H1 (cell line): ENCODE data around the gene ZRANB1. TPM values are rescaled to one million over a fixed set of nuclear protein-coding genes. Genes with fewer than 3 reads are reported as not detected.

Experiments
- CTCF ChIA-PET: fragments of 300-600 bp; sonication (Branson Sonifier 250); formaldehyde crosslinking; loops from one replicate; lab custom pipeline; 2021; ENCODE audit not compliant: partially characterized antibody; lab: Charles Lee
- POLR2A ChIA-PET: fragments of 300-600 bp; sonication (Branson Sonifier 250); formaldehyde crosslinking; loops from one replicate; lab custom pipeline; 2021; ENCODE audit warnings: inconsistent platforms; ENCODE audit not compliant: partially characterized antibody; lab: Charles Lee
- DNase-seq, 2 experiments: peaks; one replicate each; pipeline versions ENCODE4 v3.0.0 to v3.0.0-alpha.2; 2010 to 2022; ENCODE audit warnings: low spot score in 2 of 2, low read depth in 1 of 2, mixed read lengths in 1 of 2
- FAIRE-seq: peaks from 2 replicates; lab custom pipeline; 2011; peaks lifted over from hg19 to GRCh38; lab: Jason Lieb, UNC
- H2AFZ ChIP-seq: 2 replicates; pipeline ENCODE4 v1.8.1; 2012; ENCODE audit warnings: low read length, inconsistent platforms
- H2AK5ac ChIP-seq: 2 replicates; pipeline ENCODE4 v1.6.1; 2013; ENCODE audit warnings: low read depth, low read length
- H2BK120ac ChIP-seq: replicated peaks from 2 replicates; pipeline ENCODE3; 2013; ENCODE audit warnings: low read depth, low read length, inconsistent platforms
- H2BK12ac ChIP-seq: 2 replicates; pipeline ENCODE4 v1.6.1; 2013; ENCODE audit warnings: low read depth, low read length
- H2BK15ac ChIP-seq: 2 replicates; pipeline ENCODE4 v1.6.1; 2013; ENCODE audit warnings: low read length
- H2BK20ac ChIP-seq: 2 replicates; pipeline ENCODE4 v1.6.1; 2013; ENCODE audit warnings: low read length
- H2BK5ac ChIP-seq: 2 replicates; pipeline ENCODE4 v1.6.1; 2013; ENCODE audit warnings: low read depth, low read length
- H3K14ac ChIP-seq: 2 replicates; pipeline ENCODE4 v1.6.1; 2013; ENCODE audit warnings: inconsistent platforms; ENCODE audit not compliant: insufficient read length
- H3K18ac ChIP-seq: 2 replicates; pipeline ENCODE4 v1.6.1; 2013; ENCODE audit warnings: low read length; ENCODE audit errors: extremely low read depth
- H3K23ac ChIP-seq: 2 replicates; pipeline ENCODE4 v1.6.1; 2013; ENCODE audit warnings: inconsistent platforms; ENCODE audit not compliant: insufficient read length
- H3K23me2 ChIP-seq: 2 replicates; pipeline ENCODE4 v1.6.1; 2013; ENCODE audit warnings: low read depth, low read length
- H3K27ac ChIP-seq: 2 replicates; pipeline ENCODE4 v1.6.1; 2011; ENCODE audit warnings: low read depth, low read length, inconsistent platforms
- H3K27me3 ChIP-seq, 4 experiments: replicated peaks in 1 of 4; 1 replicate in 1 of 4; 2 replicates in 3 of 4; pipeline versions ENCODE4 v1.6.1 to v1.8.1; 2011 to 2013; ENCODE audit warnings: low read length in 3 of 4, mild to moderate bottlenecking in 3 of 4, inconsistent platforms in 2 of 4, mixed read lengths in 2 of 4, moderate library complexity in 1 of 4; ENCODE audit not compliant: control insufficient read depth in 3 of 4, insufficient read depth in 3 of 4; ENCODE audit errors: extremely low read depth in 1 of 4
- H3K36me3 ChIP-seq, 4 experiments: 2 replicates each; pipeline versions ENCODE4 v1.6.1 to v1.8.1; 2011 to 2013; ENCODE audit warnings: mild to moderate bottlenecking in 4 of 4, low read length in 3 of 4, moderate library complexity in 2 of 4, control low read depth in 1 of 4, inconsistent platforms in 1 of 4; ENCODE audit not compliant: insufficient read depth in 4 of 4, control insufficient read depth in 2 of 4
- H3K4ac ChIP-seq: replicated peaks from 2 replicates; pipeline ENCODE3; 2013; ENCODE audit warnings: low read length, low read depth, mixed read lengths, inconsistent platforms; ENCODE audit not compliant: insufficient read length
- H3K4me1 ChIP-seq, 4 experiments: replicated peaks in 1 of 4; 1 replicate in 1 of 4; 2 replicates in 3 of 4; pipeline versions ENCODE4 v1.6.1 to v1.8.1; 2011 to 2013; ENCODE audit warnings: low read length in 3 of 4, inconsistent platforms in 2 of 4, mixed read lengths in 1 of 4; ENCODE audit not compliant: insufficient read depth in 4 of 4, control insufficient read depth in 3 of 4
- H3K4me2 ChIP-seq, 2 experiments: 2 replicates each; pipeline versions ENCODE4 v1.6.1 to v1.8.1; 2011 to 2013; ENCODE audit warnings: low read depth in 2 of 2, low read length in 2 of 2, control low read depth in 1 of 2, inconsistent platforms in 1 of 2, mild to moderate bottlenecking in 1 of 2; ENCODE audit not compliant: insufficient read depth in 1 of 2
- H3K4me3 ChIP-seq, 4 experiments: fragments of 200-600, 300-600 bp in 1 of 4; sonication (generic), shearing (Covaris generic), sonication (Bioruptor Twin) in 1 of 4; 2 replicates each; pipeline versions ENCODE4 v1.5.1 to v1.8.1; 2011 to 2016; ENCODE audit warnings: low read length in 4 of 4, low read depth in 3 of 4, control low read depth in 2 of 4, inconsistent platforms in 2 of 4, mild to moderate bottlenecking in 2 of 4, mixed read lengths in 1 of 4, moderate library complexity in 1 of 4; ENCODE audit not compliant: insufficient read depth in 2 of 4; ENCODE audit errors: extremely low read depth in 1 of 4
- H3K56ac ChIP-seq: replicated peaks from 2 replicates; pipeline ENCODE3; 2013; ENCODE audit warnings: low read depth, mild to moderate bottlenecking, mixed read lengths, low read length, inconsistent platforms; ENCODE audit not compliant: insufficient read length
- H3K79me1 ChIP-seq: 2 replicates; pipeline ENCODE4 v1.6.1; 2013; ENCODE audit warnings: low read depth, low read length, control low read depth
- H3K79me2 ChIP-seq, 2 experiments: 2 replicates each; pipeline versions ENCODE4 v1.6.1 to v1.8.1; 2012 to 2013; ENCODE audit warnings: low read length in 2 of 2, mild to moderate bottlenecking in 2 of 2, inconsistent platforms in 1 of 2; ENCODE audit not compliant: insufficient read depth in 2 of 2, control insufficient read depth in 1 of 2
- H3K9ac ChIP-seq, 4 experiments: replicated peaks in 1 of 4; 1 replicate in 1 of 4; 2 replicates in 3 of 4; pipeline versions ENCODE4 v1.6.1 to v1.8.1; 2011 to 2013; ENCODE audit warnings: low read depth in 3 of 4, low read length in 3 of 4, control low read depth in 2 of 4, mild to moderate bottlenecking in 2 of 4, moderate library complexity in 2 of 4, inconsistent platforms in 1 of 4; ENCODE audit errors: extremely low read depth in 1 of 4
- H3K9me3 ChIP-seq, 2 experiments: 2 replicates each; pipeline versions ENCODE4 v1.6.1 to v1.8.1; 2012 to 2013; ENCODE audit warnings: mild to moderate bottlenecking in 2 of 2, moderate library complexity in 2 of 2, control low read depth in 1 of 2, inconsistent platforms in 1 of 2, low read depth in 1 of 2, low read length in 1 of 2, mixed read lengths in 1 of 2; ENCODE audit not compliant: insufficient read depth in 2 of 2
- H4K20me1 ChIP-seq, 2 experiments: replicated peaks in 1 of 2; 2 replicates each; pipeline versions ENCODE3 to v1.8.1; 2011 to 2013; ENCODE audit warnings: inconsistent platforms in 2 of 2, low read length in 2 of 2, mild to moderate bottlenecking in 1 of 2; ENCODE audit not compliant: insufficient read depth in 2 of 2, control insufficient read depth in 1 of 2
- H4K5ac ChIP-seq: 2 replicates; pipeline ENCODE4 v1.6.1; 2013; ENCODE audit warnings: low read length, low read depth, mixed read lengths, inconsistent platforms; ENCODE audit not compliant: insufficient read length
- H4K8ac ChIP-seq: 2 replicates; pipeline ENCODE4 v1.8.0; 2013; ENCODE audit warnings: mild to moderate bottlenecking, moderate library complexity, low read length, inconsistent platforms; ENCODE audit not compliant: insufficient read depth; ENCODE audit errors: extremely low read depth
- H4K91ac ChIP-seq: replicated peaks from 2 replicates; pipeline ENCODE3; 2013; ENCODE audit warnings: low read length, mixed read lengths, inconsistent platforms; ENCODE audit not compliant: insufficient read length
- ASH2L ChIP-seq: fragments of 200-600, 300-600 bp; sonication (generic); IDR thresholded peaks from one replicate; pipeline ENCODE4 v1.7.1; 2017; ENCODE audit warnings: low read length
- BRCA1 ChIP-seq: IDR thresholded peaks from 2 replicates; pipeline ENCODE4 v1.6.1; 2012; ENCODE audit warnings: low read depth, low read length, improper control_type of control experiment
- EGR1 ChIP-seq: IDR thresholded peaks from 2 replicates; pipeline ENCODE4 v1.6.1; 2011; ENCODE audit warnings: low read depth, low read length, borderline replicate concordance
- GABPA ChIP-seq: IDR thresholded peaks from 2 replicates; pipeline ENCODE4 v1.6.1; 2011; ENCODE audit warnings: mild to moderate bottlenecking, low read length, moderate library complexity, borderline replicate concordance; ENCODE audit not compliant: insufficient read depth
- KDM4A ChIP-seq: IDR thresholded peaks from one replicate; pipeline ENCODE4 v1.7.1; 2012; ENCODE audit warnings: low read depth, mild to moderate bottlenecking, moderate library complexity, low read length, inconsistent platforms; ENCODE audit not compliant: severe bottlenecking
- NANOG ChIP-seq: IDR thresholded peaks from 2 replicates; pipeline ENCODE4 v1.6.1; 2011; ENCODE audit warnings: low read length, low read depth, mild to moderate bottlenecking, inconsistent platforms; ENCODE audit not compliant: insufficient read depth, poor library complexity, severe bottlenecking
- POU5F1 ChIP-seq: IDR thresholded peaks from 2 replicates; pipeline ENCODE4 v1.6.1; 2011; ENCODE audit warnings: low read depth, mild to moderate bottlenecking, low read length, moderate library complexity
- SP2 ChIP-seq: IDR thresholded peaks from 2 replicates; pipeline ENCODE4 v1.6.1; 2012; ENCODE audit warnings: mild to moderate bottlenecking, low read length, inconsistent platforms
- WGBS, 2 experiments: shearing (Covaris generic) in 1 of 2; methylation state at CpG; one replicate each; pipeline versions ENCODE4 v1.1.6 to v1.1.7; 2013 to 2015; ENCODE audit warnings: low lambda C conversion rate in 2 of 2, mixed read lengths in 2 of 2, inconsistent platforms in 1 of 2, low coverage in 1 of 2, missing lambda C conversion rate in 1 of 2; ENCODE audit not compliant: insufficient replicate concordance in 2 of 2, insufficient coverage in 1 of 2, insufficient read length in 1 of 2; ENCODE audit errors: extremely low coverage in 1 of 2, missing lambda C conversion rate in 1 of 2; 5-methylcytosine and 5-hydroxymethylcytosine counted together
- polyA plus RNA-seq, 7 experiments: library from polyadenylated mRNA; depleted of rRNA in 3 of 7; stranded (reverse) in 5 of 7; unstranded in 2 of 7; fragments of >200 nt in 5 of 7; fragments of 200-250 nt in 2 of 7; gene quantifications; 1 replicate in 5 of 7; 2 replicates in 1 of 7; 4 replicates in 1 of 7; pipeline versions ENCODE4 v1.2.1 to v1.2.3, GENCODE V29; 2011 to 2013; ENCODE audit warnings: missing spikeins in 2 of 7, mixed read lengths in 2 of 7
- total RNA-seq: library from RNA; stranded (reverse); fragmentation: NEBNext Ultra II Directional; extraction: Animal tissue kit (Norgen Biotek cat#: 25700); gene quantifications from 2 replicates; pipeline ENCODE4 v1.2.1, GENCODE V29; 2021
- TF ChIP-seq, protein P1 (sequence below): IDR thresholded peaks from 2 replicates; pipeline ENCODE4 v1.6.1; 2011; ENCODE audit warnings: low read depth, mild to moderate bottlenecking, low read length; ENCODE audit not compliant: insufficient read depth
- TF ChIP-seq, protein P2 (sequence below): IDR thresholded peaks from 2 replicates; pipeline ENCODE4 v1.6.1; 2012; ENCODE audit warnings: low read length, inconsistent platforms

The ZRANB1 gene
- total and polyA plus RNA-seq, 2 of the 8 experiments (the other 6 are each of a cell fraction or from before 2014, with no cell fraction given): 6.1 to 19.9 TPM

DNA sequence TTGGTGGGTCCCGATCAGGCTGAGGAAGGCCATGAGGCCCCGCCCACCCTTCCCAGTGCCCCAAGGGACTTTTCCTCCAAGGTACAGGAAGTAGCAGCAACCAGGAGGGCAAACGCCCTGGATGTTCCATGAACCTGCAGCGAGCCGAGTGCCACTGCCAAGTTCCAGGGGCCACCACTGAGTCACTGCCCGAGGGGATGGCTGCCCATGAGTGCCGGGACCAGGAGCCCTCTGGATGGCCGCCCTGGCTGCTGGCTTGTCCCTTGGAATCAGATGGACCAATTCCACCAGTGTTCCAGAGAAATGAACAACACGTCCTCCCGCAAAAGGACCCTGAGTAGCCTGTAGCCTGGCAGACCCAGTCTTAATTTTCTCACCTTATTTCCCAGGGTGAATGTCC lies 74.2 kb downstream of the ZRANB1 start:
- ChIA-PET POLR2A (interaction anchor here (1.8 kb wide), 1 partner anchor 20 kb away, joined by 7 read pairs; no protein-coding TSS in a partner anchor), CTCF (no interaction called here)
- TF ChIP-seq NANOG: no peak
- TF ChIP-seq ASH2L: no peak
- TF ChIP-seq, protein P1, sequence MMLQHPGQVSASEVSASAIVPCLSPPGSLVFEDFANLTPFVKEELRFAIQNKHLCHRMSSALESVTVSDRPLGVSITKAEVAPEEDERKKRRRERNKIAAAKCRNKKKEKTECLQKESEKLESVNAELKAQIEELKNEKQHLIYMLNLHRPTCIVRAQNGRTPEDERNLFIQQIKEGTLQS: no peak
- no peak for TF ChIP-seq BRCA1
- TF ChIP-seq POU5F1: no peak
- no peak for TF ChIP-seq KDM4A
- TF ChIP-seq EGR1: no peak
- no peak for TF ChIP-seq GABPA
- TF ChIP-seq, protein P2, sequence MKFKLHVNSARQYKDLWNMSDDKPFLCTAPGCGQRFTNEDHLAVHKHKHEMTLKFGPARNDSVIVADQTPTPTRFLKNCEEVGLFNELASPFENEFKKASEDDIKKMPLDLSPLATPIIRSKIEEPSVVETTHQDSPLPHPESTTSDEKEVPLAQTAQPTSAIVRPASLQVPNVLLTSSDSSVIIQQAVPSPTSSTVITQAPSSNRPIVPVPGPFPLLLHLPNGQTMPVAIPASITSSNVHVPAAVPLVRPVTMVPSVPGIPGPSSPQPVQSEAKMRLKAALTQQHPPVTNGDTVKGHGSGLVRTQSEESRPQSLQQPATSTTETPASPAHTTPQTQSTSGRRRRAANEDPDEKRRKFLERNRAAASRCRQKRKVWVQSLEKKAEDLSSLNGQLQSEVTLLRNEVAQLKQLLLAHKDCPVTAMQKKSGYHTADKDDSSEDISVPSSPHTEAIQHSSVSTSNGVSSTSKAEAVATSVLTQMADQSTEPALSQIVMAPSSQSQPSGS: no peak
- no peak for TF ChIP-seq SP2
- H2BK5ac ChIP-seq: no peak overlapping the region
- no peak overlapping the region for H2BK20ac ChIP-seq
- H3K56ac ChIP-seq: no peak overlapping the region
- no peak overlapping the region for H2AFZ ChIP-seq
- H2AK5ac ChIP-seq: no peak overlapping the region
- no peak overlapping the region for H3K4me2 ChIP-seq
- no peak overlapping the region for H4K8ac ChIP-seq
- H3K4me3 ChIP-seq: no peak overlapping the region
- H3K79me2 ChIP-seq: peaks cover 2 to 100% of the 10 kb centered on the region in 2 experiments; a peak in 3 of 4 replicates
- H3K79me1 ChIP-seq: peaks cover 46% of the 10 kb centered on the region
- H3K4me1 ChIP-seq: peaks cover 0 to 4% (median 2%) of the 10 kb centered on the region in 4 experiments; a peak in 3 of 7 replicates
- no peak overlapping the region for H3K9ac ChIP-seq
- peaks cover 9 to 12% of the 10 kb centered on the region in 2 experiments; a peak in 3 of 4 replicates for H3K9me3 ChIP-seq
- no peak overlapping the region for H3K23ac ChIP-seq
- H3K14ac ChIP-seq: no peak overlapping the region
- 95% methylated on average over 9 of the region's 10 CpGs; no CpG with 5 or more reads in 1 of the 2 experiments for WGBS, 2 experiments
- no peaks in the 10 kb centered on the region for H3K23me2 ChIP-seq
- H2BK120ac ChIP-seq: no peak overlapping the region
- no peak overlapping the region for H3K18ac ChIP-seq
- no peak overlapping the region for H4K5ac ChIP-seq
- no peak overlapping the region; the same call in 1 of the 2 replicates for H3K27ac ChIP-seq
- H3K4ac ChIP-seq: no peak overlapping the region
- no peak overlapping the region for H2BK12ac ChIP-seq
- FAIRE-seq (no peak), DNase-seq (no peak)
- no peaks in the 10 kb centered on the region for H3K27me3 ChIP-seq
- no peak overlapping the region for H2BK15ac ChIP-seq
- H3K36me3 ChIP-seq: peaks cover 4 to 43% (median 13%) of the 10 kb centered on the region in 4 experiments; a peak in 7 of 8 replicates
- H4K91ac ChIP-seq: no peak overlapping the region
- H4K20me1 ChIP-seq: peaks cover 37% of the 10 kb centered on the region in 2 experiments
